Measurements from ENCODE around the gene TUBB8.

GRCh38 chr10:80477-81105 is 31.5 kb upstream of the TUBB8 start:
- TF ChIP-seq CTCF (IDR thresholded peaks at IDR 0.05; ENCODE audit: poor library complexity) (no peak), EZH2phosphoT487 (IDR thresholded peaks at IDR 0.05; ENCODE audit: low read depth, severe bottlenecking, unreplicated experiment) (no peak), EZH2 (IDR thresholded peaks at IDR 0.05; ENCODE audit: borderline replicate concordance) (no peak)
